Endothelial cell of umbilical vein (primary cell): ENCODE data around the gene GNAO1. TPM values are rescaled to one million over a fixed set of nuclear protein-coding genes. Genes with fewer than 3 reads are reported as not detected.

Experiments used
- BruUV-seq: library from RNA; stranded (reverse); fragments of 400-500 nt; replicated peaks from 2 replicates; lab custom pipeline; 2021; lab: Mats Ljungman, UMichigan
- CTCF ChIA-PET: fragments of 300-600, 350-600 bp; sonication (Branson Sonifier 250); formaldehyde crosslinking; loops from one replicate; lab custom pipeline; 2021; ENCODE audit warnings: antibody characterized with exemption, inconsistent platforms; lab: Charles Lee
- POLR2A ChIA-PET: fragments of 300-600, 350-600 bp; sonication (Branson Sonifier 250); formaldehyde crosslinking; loops from one replicate; lab custom pipeline; 2021; ENCODE audit warnings: antibody characterized with exemption, inconsistent platforms; lab: Charles Lee
- DNase-seq: peaks from one replicate; pipeline ENCODE4 v3.0.0-alpha.2; 2011; ENCODE audit warnings: low read depth, low spot score
- FAIRE-seq: peaks from 2 replicates; lab custom pipeline; 2011; peaks lifted over from hg19 to GRCh38; lab: Jason Lieb, UNC
- H2AFZ ChIP-seq: 2 replicates; pipeline ENCODE4 v1.6.0; 2012; ENCODE audit warnings: low read depth, low read length, control low read depth, inconsistent platforms
- H3K27ac ChIP-seq: 2 replicates; pipeline ENCODE4 v1.5.1; 2011; ENCODE audit warnings: low read depth, mild to moderate bottlenecking, control low read depth, low read length, moderate library complexity; ENCODE audit not compliant: insufficient read depth
- H3K27me3 ChIP-seq, 2 experiments: 2 replicates each; pipeline versions ENCODE4 v1.6.0 to v1.6.1; 2011; ENCODE audit warnings: low read length in 2 of 2, mixed read lengths in 1 of 2; ENCODE audit not compliant: control insufficient read depth in 2 of 2, insufficient read depth in 2 of 2
- H3K36me3 ChIP-seq, 2 experiments: 2 replicates in 1 of 2; 3 replicates in 1 of 2; pipeline ENCODE4 v1.5.1; 2011; ENCODE audit warnings: low read length in 2 of 2, mild to moderate bottlenecking in 1 of 2, moderate library complexity in 1 of 2; ENCODE audit not compliant: control insufficient read depth in 2 of 2, insufficient read depth in 2 of 2; ENCODE audit errors: extremely low read depth in 1 of 2
- H3K4me1 ChIP-seq: 3 replicates; pipeline ENCODE4 v1.5.1; 2011; ENCODE audit warnings: mild to moderate bottlenecking, low read length; ENCODE audit not compliant: control insufficient read depth, insufficient read depth; ENCODE audit errors: extremely low read depth
- H3K4me2 ChIP-seq: 2 replicates; pipeline ENCODE4 v1.6.1; 2011; ENCODE audit warnings: low read length, control low read depth, mixed read lengths; ENCODE audit not compliant: insufficient read depth
- H3K4me3 ChIP-seq, 3 experiments: fragments of 200-600 bp in 1 of 3; sonication (generic), shearing (Covaris generic) in 1 of 3; replicated peaks in 1 of 3; 2 replicates each; pipeline ENCODE4 v1.5.1; 2011 to 2016; ENCODE audit warnings: control low read depth in 3 of 3, low read length in 3 of 3, mild to moderate bottlenecking in 2 of 3, inconsistent platforms in 1 of 3, low read depth in 1 of 3, moderate library complexity in 1 of 3; ENCODE audit not compliant: insufficient read depth in 1 of 3
- H3K79me2 ChIP-seq: 2 replicates; pipeline ENCODE4 v1.6.0; 2012; ENCODE audit warnings: low read length, inconsistent platforms; ENCODE audit not compliant: control insufficient read depth, insufficient read depth
- H3K9ac ChIP-seq: replicated peaks from 2 replicates; pipeline ENCODE3; 2011; ENCODE audit warnings: low read length, control low read depth; ENCODE audit not compliant: insufficient read depth; ENCODE audit errors: extremely low read depth
- H3K9me1 ChIP-seq: replicated peaks from 3 replicates; pipeline ENCODE4 v1.6.0; 2011; ENCODE audit warnings: mild to moderate bottlenecking, low read length; ENCODE audit not compliant: control insufficient read depth, insufficient read depth; ENCODE audit errors: extremely low read depth
- H3K9me3 ChIP-seq: replicated peaks from 2 replicates; pipeline ENCODE4 v1.5.1; 2012; ENCODE audit warnings: low read length, inconsistent platforms; ENCODE audit not compliant: control insufficient read depth, insufficient read depth
- H4K20me1 ChIP-seq: replicated peaks from 2 replicates; pipeline ENCODE3; 2011; ENCODE audit warnings: mild to moderate bottlenecking, low read length; ENCODE audit not compliant: control insufficient read depth, insufficient read depth; ENCODE audit errors: extremely low read depth
- CTCF ChIP-seq, 2 donors: IDR thresholded peaks; 1 replicate in 1 of 2; 2 replicates in 1 of 2; pipeline ENCODE4 v1.5.1; 2011; ENCODE audit warnings: low read length in 2 of 2, mild to moderate bottlenecking in 2 of 2, moderate library complexity in 2 of 2, control low read depth in 1 of 2, inconsistent platforms in 1 of 2, low read depth in 1 of 2; ENCODE audit not compliant: insufficient read depth in 1 of 2; ENCODE audit errors: extremely low read depth in 1 of 2
- EZH2 ChIP-seq: IDR thresholded peaks from 2 replicates; pipeline ENCODE4 v1.6.1; 2012; ENCODE audit warnings: borderline replicate concordance, low read depth, mild to moderate bottlenecking, moderate library complexity, low read length, inconsistent platforms; ENCODE audit not compliant: severe bottlenecking
- FOS ChIP-seq: IDR thresholded peaks from 2 replicates; pipeline ENCODE4 v1.6.1; 2011; ENCODE audit warnings: mild to moderate bottlenecking, low read length, moderate library complexity, borderline replicate concordance; ENCODE audit not compliant: insufficient read depth
- GATA2 ChIP-seq: IDR thresholded peaks from 2 replicates; pipeline ENCODE4 v1.7.0; 2011; ENCODE audit warnings: low read depth, mild to moderate bottlenecking, moderate library complexity, mixed read lengths, low read length; ENCODE audit not compliant: insufficient read length, insufficient read depth
- JUN ChIP-seq: IDR thresholded peaks from 2 replicates; pipeline ENCODE4 v1.6.1; 2011; ENCODE audit warnings: borderline replicate concordance, low read depth; ENCODE audit not compliant: insufficient read length, insufficient read depth
- MAX ChIP-seq: IDR thresholded peaks from 2 replicates; pipeline ENCODE4 v1.6.1; 2011; ENCODE audit not compliant: insufficient read depth, insufficient read length
- MYC ChIP-seq: IDR thresholded peaks from one replicate; pipeline ENCODE4 v1.6.1; 2011; ENCODE audit warnings: mild to moderate bottlenecking, low read depth, low read length
- POLR2A ChIP-seq: IDR thresholded peaks from 2 replicates; pipeline ENCODE4 v1.6.1; 2012; ENCODE audit warnings: low read depth, mild to moderate bottlenecking, control low read depth, low read length
- POLR2AphosphoS5 ChIP-seq: IDR thresholded peaks from 2 replicates; pipeline ENCODE4 v1.6.1; 2012; ENCODE audit warnings: low read depth, mild to moderate bottlenecking, control low read depth, low read length, moderate library complexity; ENCODE audit not compliant: insufficient read depth
- dilution Hi-C: fragments of 300-500 bp; cut with MboI; formaldehyde crosslinking; loops from one replicate; pipeline ENCODE4 v1.15.0; 2019; ENCODE audit warnings: low sequenced_read_pairs; ENCODE audit not compliant: extremely low pct_ligation_motif_present
- intact Hi-C: fragments of 100-400 bp; cut with micrococcal nuclease; formaldehyde crosslinking; loops from one replicate; pipeline ENCODE4 v1.10.0; 2022
- polyA plus RNA-seq, 4 experiments: library from polyadenylated mRNA; depleted of rRNA in 3 of 4; stranded (reverse) in 3 of 4; unstranded in 1 of 4; fragments of >200 nt; gene quantifications; 2 replicates each; pipeline versions ENCODE4 v1.2.1 to v1.2.3, GENCODE V29; 2011 to 2012; ENCODE audit warnings: missing spikeins in 1 of 4
- total RNA-seq: library from RNA; stranded (reverse); gene quantifications from 2 replicates; pipeline ENCODE4 v1.2.3, GENCODE V29; 2021

GNAO1 gene
- total and polyA plus RNA-seq, 2 donors (not counting 3 experiments of a cell fraction or from before 2014, with no cell fraction given) = not detected

GRCh38 chr16:56201030-56201429 is 9.7 kb downstream of the GNAO1 start:
- Histone ChIP-seq H3K4me1 (no peaks in the 10 kb centered on the region), H3K9me3 (no peaks in the 10 kb centered on the region), H3K9me1 (no peaks in the 10 kb centered on the region), H4K20me1 (no peaks in the 10 kb centered on the region), H3K36me3 (no peaks in the 10 kb centered on the region), H3K27ac (no peak overlapping the region), H3K27me3 (no peaks in the 10 kb centered on the region), H3K4me2 (no peak overlapping the region), H3K9ac (no peak overlapping the region), H3K79me2 (no peaks in the 10 kb centered on the region), H2AFZ (no peak overlapping the region), H3K4me3 (no peak overlapping the region)
- no peak for TF ChIP-seq FOS
- TF ChIP-seq MYC = no peak
- TF ChIP-seq JUN = no peak
- TF ChIP-seq POLR2AphosphoS5 = no peak
- no peak for TF ChIP-seq EZH2
- TF ChIP-seq MAX = no peak
- TF ChIP-seq CTCF (IDR thresholded peaks at IDR 0.05; ENCODE audit: extremely low read depth in 1 of 2, insufficient read depth in 1 of 2, low read depth in 1 of 2, low read length in 2 of 2) = no peak
- no peak for TF ChIP-seq GATA2
- TF ChIP-seq POLR2A = no peak
- DNase-seq (no peak), FAIRE-seq (no peak)
- dilution Hi-C loops (no loop called here), intact Hi-C loops (no loop called here)
- CTCF ChIA-PET = no interaction called here
- POLR2A ChIA-PET = no interaction called here
- BruUV-seq = no TSS peak
